Measurements from ENCODE around the gene SLC6A19.
"Not testable (repeated sequence)": the region's sequence is repeated elsewhere in the genome, so short reads cannot be mapped to it uniquely, and the experiment has no call there.

SLC6A19 gene

GRCh38 chr5:1201327-1202025 is at the start of gene SLC6A19:
TSS of gene SLC6A19 (plus strand) at chr5:1201595. CDS start at chr5:1201651, 56 bp downstream.
- peak in 1 of 42 donors; percentile 5 for DNase-seq
- intact Hi-C loops (cut with DNase I) = no loop called here

- intact Hi-C loops (cut with DNase I) = no loop called here
These were observed 49.2 kb upstream of the SLC6A19 start for GRCh38 chr5:1152156-1152555.

GRCh38 chr5:1152771-1153282 is 48.6 kb upstream of the SLC6A19 start:
- intact Hi-C loops (cut with DNase I) = no loop called here
- no peak for DNase-seq

More at GRCh38 chr5:1152156-1152555, 49.2 kb upstream of the SLC6A19 start:
- no peak for DNase-seq

GRCh38 chr5:1153428-1153827 is 48.0 kb upstream of the SLC6A19 start:
- intact Hi-C loops (cut with DNase I) = no loop called here
- DNase-seq = no peak

- intact Hi-C loops (cut with DNase I) = no loop called here
- DNase-seq = no peak
These were observed 46.0 kb upstream of the SLC6A19 start for GRCh38 chr5:1155191-1156032.

- no peak for DNase-seq
- intact Hi-C loops (cut with DNase I) = no loop called here
These were observed 45.2 kb upstream of the SLC6A19 start for GRCh38 chr5:1156033-1156753.

GRCh38 chr5:1156754-1157460 is 44.5 kb upstream of the SLC6A19 start:
- no peak for DNase-seq
- intact Hi-C loops (cut with DNase I) = no loop called here

- DNase-seq = not testable (repeated sequence)
These were observed 43.9 kb upstream of the SLC6A19 start for GRCh38 chr5:1157461-1157986.

GRCh38 chr5:1158647-1159340 is 42.6 kb upstream of the SLC6A19 start:
- DNase-seq = no peak
- intact Hi-C loops (cut with DNase I) = no loop called here

More at GRCh38 chr5:1157461-1157986, 43.9 kb upstream of the SLC6A19 start:
- intact Hi-C loops (cut with DNase I) = not testable (repeated sequence)

GRCh38 chr5:1159341-1159675 is 42.1 kb upstream of the SLC6A19 start:
- intact Hi-C loops (cut with DNase I) = no loop called here
- no peak for DNase-seq

GRCh38 chr5:1159774-1160406 is 41.5 kb upstream of the SLC6A19 start:
- intact Hi-C loops (cut with DNase I) = loop anchor here (10.0 kb wide), 2 partner anchors 235 to 485 kb away; no protein-coding TSS in a partner anchor

GRCh38 chr5:1161108-1161832 is 40.1 kb upstream of the SLC6A19 start:
- DNase-seq = no peak
- intact Hi-C loops (cut with DNase I) = loop anchor here (10.0 kb wide), 2 partner anchors 236 to 484 kb away; no protein-coding TSS in a partner anchor

More at GRCh38 chr5:1159774-1160406, 41.5 kb upstream of the SLC6A19 start:
- no peak for DNase-seq

GRCh38 chr5:1161833-1162229 is 39.6 kb upstream of the SLC6A19 start:
- intact Hi-C loops (cut with DNase I) = loop anchor here (10.0 kb wide), 2 partner anchors 237 to 483 kb away; no protein-coding TSS in a partner anchor
- DNase-seq = peak; percentile 40 to 90 (median 80)

- DNase-seq = no peak
- intact Hi-C loops (cut with DNase I) = loop anchor here (10.0 kb wide), 2 partner anchors 237 to 483 kb away; no protein-coding TSS in a partner anchor
These were observed 39.1 kb upstream of the SLC6A19 start for GRCh38 chr5:1162276-1162675.

GRCh38 chr5:1162751-1163150 is 38.6 kb upstream of the SLC6A19 start:
- no peak for DNase-seq
- intact Hi-C loops (cut with DNase I) = loop anchor here (10.0 kb wide), 2 partner anchors 238 to 482 kb away; no protein-coding TSS in a partner anchor

- intact Hi-C loops (cut with DNase I) = loop anchor here (10.0 kb wide), 2 partner anchors 239 to 481 kb away; no protein-coding TSS in a partner anchor
- DNase-seq = no peak
These were observed 38.0 kb upstream of the SLC6A19 start for GRCh38 chr5:1163366-1163765.

Measured in head of caudate nucleus (tissue), 42 donors.